ENCODE measurements around the gene KCTD10. TPM values are rescaled to one million over a fixed set of nuclear protein-coding genes. Genes with fewer than 3 reads are reported as not detected.
A peak's percentile ranks its signal among the peaks of the same experiment; 100 is the strongest.

Gene KCTD10
- total RNA-seq, 1 experiment from 2014 or later = 71.3 TPM

GRCh38 chr12:109521831-109522230 lies 44.7 kb upstream of the KCTD10 start:
- Histone ChIP-seq H3K14ac (ENCODE audit: insufficient read depth, low read length) (no peak overlapping the region), H3K18ac (ENCODE audit: insufficient read length, low read depth, low read length) (no peak overlapping the region), H4K20me1 (ENCODE audit: control insufficient read depth, insufficient read depth, insufficient read length) (no peaks in the 10 kb centered on the region), H2BK5ac (ENCODE audit: insufficient read length, low read length) (no peak overlapping the region), H2BK12ac (ENCODE audit: insufficient read length, low read depth, low read length) (no peak overlapping the region), H3K4ac (ENCODE audit: low read depth, low read length) (no peak overlapping the region), H4K5ac (ENCODE audit: insufficient read length, low read depth, low read length) (no peak overlapping the region), H3K9me3 (ENCODE audit: control insufficient read depth, low read depth, low read length) (no peaks in the 10 kb centered on the region), H3K23ac (ENCODE audit: insufficient read length, low read depth, low read length) (no peak overlapping the region), H2AFZ (ENCODE audit: low read length) (no peak overlapping the region), H4K8ac (replicated peaks; ENCODE audit: insufficient read length, low read depth, low read length) (no peak overlapping the region), H3K79me2 (ENCODE audit: insufficient read depth, low read length) (no peaks in the 10 kb centered on the region), H3K27me3 (ENCODE audit: insufficient read depth, low read length) (no peaks in the 10 kb centered on the region), H2BK15ac (ENCODE audit: low read depth, low read length) (no peak overlapping the region), H4K91ac (ENCODE audit: insufficient read length, low read depth, low read length) (no peak overlapping the region), H2BK20ac (ENCODE audit: low read depth, low read length, poor library complexity, severe bottlenecking) (no peak overlapping the region), H2BK120ac (ENCODE audit: low read depth, low read length, poor library complexity, severe bottlenecking) (no peak overlapping the region), H3K23me2 (ENCODE audit: insufficient read length, low read depth, low read length, poor library complexity, severe bottlenecking) (no peaks in the 10 kb centered on the region), H3K27ac (ENCODE audit: insufficient read length, low read depth, low read length) (no peak overlapping the region), H3T11ph (ENCODE audit: low read length) (no peak overlapping the region), H2AK5ac (ENCODE audit: insufficient read length, low read length) (no peak overlapping the region), H3K4me2 (ENCODE audit: insufficient read depth, insufficient read length, low read length) (no peak overlapping the region), H3K9ac (ENCODE audit: extremely low read depth, insufficient read length, low read length) (no peak overlapping the region), H3K79me1 (ENCODE audit: insufficient read depth, low read depth, low read length, poor library complexity, severe bottlenecking) (no peaks in the 10 kb centered on the region), H3K4me1 (ENCODE audit: insufficient read depth, low read length) (no peaks in the 10 kb centered on the region), H3K56ac (ENCODE audit: insufficient read length, low read depth, low read length) (no peak overlapping the region)
- H3K4me1 Mint-ChIP-seq = peaks cover 17 to 38% of the 10 kb centered on the region in 2 experiments
- no CpG with 5 or more reads among the region's 10 CpGs for WGBS (ENCODE audit: extremely low coverage, insufficient read length, low lambda C conversion rate)
- H3K27me3 Mint-ChIP-seq (ENCODE audit: low read depth) = no peaks in the 10 kb centered on the region
- no peak for TF ChIP-seq CTCF (conservative IDR thresholded peaks at IDR 0.05)
- H3K9me3 Mint-ChIP-seq = no peaks in the 10 kb centered on the region
- H3K27ac Mint-ChIP-seq = peak overlapping the region; percentile 48 to 64 (median 49); a peak in 2 of 7 replicates
- peaks cover 7 to 58% (median 51%) of the 10 kb centered on the region in 3 experiments for H3K36me3 Mint-ChIP-seq (ENCODE audit: insufficient read depth in 1 of 3, low read depth in 3 of 3)
- no peak overlapping the region; a peak in 1 of 5 replicates for H3K4me3 Mint-ChIP-seq
- no peak for DNase-seq
